ENCODE results near the gene MXI1.

MXI1 gene

DNA sequence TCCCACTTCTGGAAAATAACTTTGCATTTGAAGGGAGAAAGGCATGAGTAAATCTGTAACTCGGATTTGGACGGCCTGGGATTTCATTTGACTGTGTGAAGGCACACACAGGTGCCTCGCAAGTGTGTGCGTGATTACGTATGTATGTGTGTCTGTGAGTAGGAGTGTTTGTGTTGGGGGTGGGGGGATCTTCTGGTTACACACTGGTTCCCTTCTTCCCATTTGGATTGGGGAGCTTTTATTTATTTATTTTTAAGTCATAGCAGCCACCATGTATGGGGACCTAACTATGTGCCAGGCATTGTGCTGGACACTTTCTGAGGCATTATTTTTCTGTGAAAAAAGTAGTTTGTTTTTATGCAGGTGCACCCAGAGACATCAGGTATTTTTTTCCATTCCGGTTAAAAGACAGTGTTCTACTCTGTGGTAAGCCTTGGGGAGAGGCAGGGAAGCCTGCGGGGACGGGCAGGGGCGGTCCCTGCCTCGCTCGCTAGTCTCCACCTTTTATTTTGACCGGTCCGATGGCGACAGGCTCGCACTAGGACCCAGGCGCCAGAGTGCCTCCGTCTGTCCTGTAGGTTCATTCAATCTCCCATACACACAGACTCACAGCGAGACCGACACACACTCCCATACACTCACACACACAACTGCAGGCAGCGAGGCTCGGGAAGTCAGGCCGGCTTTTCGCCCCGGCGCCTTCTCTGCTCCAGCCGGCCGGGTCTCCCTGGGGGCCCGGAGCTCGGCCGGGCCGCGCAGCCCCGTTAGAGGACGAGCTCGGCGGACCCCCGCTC, at the start of gene MXI1:
MXI1 (plus strand) TSS at position 595 of the 794 bp plus-strand sequence. CDS start 204 bp downstream, outside the sequence.
- DNase-seq (ENCODE audit: low read depth), result no peak

DNA sequence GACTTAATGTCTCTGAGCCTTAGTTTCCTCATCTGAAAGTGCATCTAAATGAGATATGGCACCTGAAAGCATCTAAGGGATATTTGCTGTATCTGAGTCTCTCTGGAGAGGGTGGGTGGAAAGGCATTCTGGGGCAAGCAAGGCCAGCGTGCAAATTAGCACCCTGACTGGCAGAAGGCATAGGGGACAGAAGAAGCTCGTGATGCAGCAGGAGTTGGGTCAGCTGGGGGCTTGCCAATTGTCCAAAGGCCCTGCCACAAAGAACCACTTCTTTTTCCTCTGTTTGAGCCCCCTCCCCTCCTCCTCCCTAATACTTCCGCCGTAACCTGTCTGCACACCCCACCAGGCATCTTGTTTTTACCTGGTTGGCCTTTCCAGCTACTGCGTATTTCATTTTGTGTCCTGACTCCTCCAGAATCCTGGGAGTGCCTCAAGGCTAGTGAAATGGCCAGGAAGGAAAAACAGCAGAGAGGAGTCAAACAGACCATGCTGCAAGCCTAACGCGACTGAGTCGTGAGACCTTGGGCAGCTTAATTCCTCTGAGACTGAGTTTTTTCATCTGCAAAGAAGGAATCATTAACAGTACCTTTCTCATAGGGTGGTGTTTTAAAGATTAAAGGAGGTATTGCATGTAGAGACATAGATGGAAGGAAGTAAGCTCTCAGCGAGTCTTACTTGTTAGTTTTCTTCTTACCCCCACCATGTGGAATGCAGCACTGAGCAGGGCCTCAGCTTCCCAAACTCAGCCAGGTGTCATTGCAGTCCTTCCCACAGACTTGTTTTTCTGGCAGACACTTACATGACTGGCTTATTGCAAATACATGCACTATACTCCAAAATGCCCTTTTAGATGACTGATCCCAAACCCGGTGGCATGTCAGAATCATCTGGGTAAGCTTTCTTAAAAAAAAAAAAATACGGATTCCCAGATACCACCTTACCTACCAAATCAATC, 49.1 kb upstream of the MXI1 start:
- DNase-seq (ENCODE audit: low read depth), result no peak

DNA sequence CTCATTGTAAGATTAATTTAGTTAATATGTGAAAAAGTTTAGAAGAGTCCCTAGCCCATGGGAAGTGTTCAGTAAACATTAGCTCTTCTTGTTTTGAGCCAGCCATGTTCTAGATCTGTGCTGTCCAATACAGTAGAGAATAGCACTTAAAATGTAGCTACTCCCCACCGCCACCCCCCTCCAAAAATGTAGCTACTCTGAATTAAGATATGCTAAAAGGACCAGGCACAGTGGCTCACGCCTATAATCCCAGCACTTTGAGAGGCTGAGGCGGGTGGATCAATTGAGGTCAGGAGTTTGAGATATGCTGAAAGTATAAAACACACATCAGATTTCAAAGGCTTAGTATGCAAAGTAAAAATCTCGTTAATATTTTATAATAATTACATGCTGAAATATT, 47.3 kb upstream of the MXI1 start:
- DNase-seq (ENCODE audit: low read depth), result no peak

DNA sequence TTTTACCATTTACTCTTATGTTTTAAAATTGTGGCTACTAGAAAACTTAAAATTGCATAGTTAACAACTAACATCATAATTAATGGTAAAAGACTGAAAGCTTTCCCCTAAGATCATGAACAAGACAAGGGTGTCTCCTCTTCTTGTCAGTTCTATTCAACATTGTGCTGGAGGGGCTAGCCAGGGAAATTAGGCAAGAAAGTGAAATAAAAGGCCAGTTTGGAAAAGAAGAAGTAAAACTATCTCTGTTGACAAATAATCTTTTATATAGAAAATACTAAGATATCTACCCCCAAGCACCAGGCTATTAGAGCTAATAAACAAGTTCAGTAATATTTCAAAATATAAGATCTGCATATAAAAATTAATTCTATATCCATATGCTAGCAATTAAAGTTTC, 46.9 kb upstream of the MXI1 start:
- no peak for DNase-seq (ENCODE audit: low read depth)

- DNase-seq (ENCODE audit: low read depth), result no peak
Measured at GRCh38 chr10:110162741-110163145, 44.7 kb upstream of the MXI1 start.

DNA sequence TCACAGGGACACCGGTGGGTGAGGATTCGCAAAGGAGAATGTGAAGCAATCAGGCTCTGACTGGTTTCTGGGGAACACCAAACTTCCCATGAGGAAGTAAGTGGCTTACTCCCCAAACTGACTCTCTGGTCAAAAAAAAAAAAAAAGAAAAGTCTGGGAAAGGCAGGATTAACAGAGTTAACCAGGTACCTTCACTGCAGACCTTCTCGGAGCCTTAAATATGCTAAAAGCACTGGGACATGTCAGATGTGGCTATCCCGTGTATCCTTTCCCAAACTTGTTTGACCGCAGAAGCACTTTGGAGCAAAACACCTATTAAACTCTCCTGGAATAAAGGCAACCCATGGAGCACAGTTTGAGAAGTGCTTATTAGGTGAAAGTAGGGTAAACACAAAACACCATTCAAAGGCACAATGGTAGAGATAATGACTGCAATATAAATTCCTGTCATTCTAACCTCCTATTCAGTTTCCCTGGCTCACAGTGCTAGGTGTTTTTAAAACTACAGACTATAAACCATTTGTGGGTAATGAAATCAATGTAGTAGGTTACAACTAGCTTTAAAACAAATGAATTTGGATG, 44.1 kb upstream of the MXI1 start:
- DNase-seq (ENCODE audit: low read depth), result no peak

- no peak for DNase-seq (ENCODE audit: low read depth)
Measured at GRCh38 chr10:110163841-110164240, 43.6 kb upstream of the MXI1 start.

- no peak for DNase-seq (ENCODE audit: low read depth)
Measured at GRCh38 chr10:110165239-110165638, 42.2 kb upstream of the MXI1 start.

- DNase-seq (ENCODE audit: low read depth), result no peak
Measured at GRCh38 chr10:110167149-110167548, 40.3 kb upstream of the MXI1 start.

- DNase-seq (ENCODE audit: low read depth), result no peak
Measured at GRCh38 chr10:110168601-110169481, 38.6 kb upstream of the MXI1 start.

DNA sequence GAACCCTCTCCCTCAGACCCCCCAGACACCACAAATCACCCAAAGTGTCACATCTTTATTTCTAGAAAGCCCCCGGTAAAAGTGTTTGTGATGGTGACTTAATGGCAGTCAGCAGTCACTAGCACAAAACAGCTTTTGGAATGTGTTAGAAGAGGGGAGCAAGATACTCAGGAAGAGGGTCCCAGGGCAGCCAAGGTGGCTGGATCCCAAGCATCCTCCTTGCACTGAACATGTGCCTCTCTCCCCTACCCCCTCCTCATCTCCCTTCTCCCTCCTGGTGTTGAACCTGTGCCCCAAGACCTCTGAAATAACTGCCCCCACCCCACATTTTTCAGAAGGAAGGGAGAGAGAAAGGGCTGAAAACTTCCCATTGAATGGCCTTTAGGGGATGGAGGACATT, 37.8 kb upstream of the MXI1 start:
- DNase-seq (ENCODE audit: low read depth), result no peak

GRCh38 chr10:110170142-110170971, 37.0 kb upstream of the MXI1 start:
- DNase-seq (ENCODE audit: low read depth), result no peak

DNA sequence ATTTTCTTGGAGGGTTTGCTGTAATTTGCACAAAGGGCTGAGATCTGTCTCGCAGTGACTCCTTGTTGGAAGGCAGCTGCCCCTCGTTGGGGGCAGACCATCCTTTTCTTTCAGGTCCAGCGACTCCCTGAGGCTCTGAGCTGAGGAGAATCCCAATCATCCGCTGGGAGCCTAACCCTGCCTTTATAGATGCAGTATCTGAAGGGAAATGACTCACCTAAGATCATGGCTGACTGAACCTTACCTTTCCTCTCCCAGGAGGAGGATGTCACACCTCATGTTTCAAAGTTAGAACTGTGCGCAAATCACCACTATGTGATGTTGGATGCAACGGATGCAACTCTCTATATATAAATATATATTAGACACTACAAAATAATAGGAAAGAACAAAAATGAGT, 36.4 kb upstream of the MXI1 start:
- DNase-seq (ENCODE audit: low read depth), result no peak

- no peak for DNase-seq (ENCODE audit: low read depth)
Measured at GRCh38 chr10:110172155-110172554, 35.2 kb upstream of the MXI1 start.

GRCh38 chr10:110174201-110174600, 33.2 kb upstream of the MXI1 start:
- DNase-seq (ENCODE audit: low read depth), result no peak

- DNase-seq (ENCODE audit: low read depth), result no peak
Measured at GRCh38 chr10:110174816-110175215, 32.6 kb upstream of the MXI1 start.

DNA sequence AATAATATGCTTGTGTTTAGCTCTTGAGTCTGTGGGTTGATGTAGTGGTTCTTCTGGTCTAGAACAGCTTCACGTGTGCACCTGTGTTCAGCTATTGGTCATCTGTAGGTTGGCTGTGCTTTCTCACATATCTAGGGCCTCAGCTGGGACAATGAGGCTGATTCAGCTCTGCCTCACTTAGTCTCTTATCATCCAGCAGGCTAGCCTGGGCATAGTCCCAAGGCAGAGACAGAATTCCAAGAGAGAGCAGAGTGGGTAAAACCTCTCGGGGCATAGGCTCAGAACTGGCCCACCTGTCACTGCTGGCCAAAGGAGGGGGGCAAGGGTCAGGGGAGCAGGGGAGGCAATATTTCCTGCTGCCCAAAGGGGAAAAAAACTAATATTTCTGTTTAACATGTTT, 32.0 kb upstream of the MXI1 start:
- DNase-seq (ENCODE audit: low read depth), result no peak

DNA sequence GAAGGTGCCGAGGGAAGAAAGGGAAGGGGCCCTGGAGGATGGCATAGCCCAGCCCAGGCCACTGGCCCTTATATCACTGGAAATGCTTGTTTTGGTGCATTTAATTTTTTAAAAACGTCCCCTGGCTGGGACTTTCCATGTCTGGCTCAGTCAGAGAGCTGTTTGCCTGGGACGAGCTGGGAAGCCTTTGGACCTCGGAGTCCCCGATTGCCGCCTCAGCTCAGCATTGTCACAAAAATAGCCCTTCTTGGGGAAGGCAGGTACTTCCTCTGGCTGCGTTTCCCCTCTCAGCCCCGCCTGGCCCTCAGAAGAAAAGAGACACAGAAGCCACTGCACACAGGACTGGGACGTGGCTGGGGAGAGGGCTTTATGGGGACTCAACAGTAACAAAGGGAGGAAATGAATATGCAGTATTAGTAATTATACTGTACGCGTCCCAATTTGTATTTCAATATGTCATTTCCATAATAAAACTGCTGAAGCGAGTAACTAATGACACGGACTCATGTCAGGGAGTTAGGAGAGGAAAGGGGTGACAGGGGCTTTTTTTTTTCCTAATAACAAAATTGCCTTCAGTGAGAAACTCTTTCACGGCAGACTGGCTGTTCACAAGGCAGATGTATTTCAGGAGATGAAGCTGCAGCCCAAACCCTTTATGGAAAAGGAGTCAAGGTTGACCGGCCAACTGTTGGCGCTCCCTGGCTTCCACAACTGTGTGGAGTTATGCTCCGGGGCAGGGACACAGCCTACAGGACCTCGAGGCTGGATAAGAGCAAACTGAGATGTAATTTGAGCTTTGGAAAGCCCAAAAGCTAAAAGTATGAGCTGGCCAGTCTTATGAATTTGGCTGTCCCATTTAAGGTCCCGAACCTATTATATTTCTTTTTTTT, 31.0 kb upstream of the MXI1 start:
- no peak for DNase-seq (ENCODE audit: low read depth)

DNA sequence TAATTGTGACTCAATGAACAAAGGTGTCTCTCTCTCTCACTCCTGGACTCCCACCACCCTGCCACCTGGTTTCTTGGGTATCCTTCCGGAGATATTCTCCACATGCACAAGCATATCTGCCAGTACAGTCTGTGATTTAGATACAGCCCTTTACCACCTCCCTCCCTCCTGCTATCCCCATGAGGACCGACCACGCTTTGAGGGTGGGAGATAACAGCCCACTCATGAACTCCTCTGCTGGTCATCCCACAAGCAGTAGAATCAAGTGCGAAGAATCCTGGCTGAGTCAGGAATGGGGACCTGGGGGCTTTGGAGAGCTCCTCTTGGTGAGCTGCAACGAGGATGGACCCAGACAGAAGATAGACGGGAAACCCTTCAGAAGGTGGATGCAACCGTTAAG, 28.2 kb upstream of the MXI1 start:
- DNase-seq (ENCODE audit: low read depth), result no peak

DNA sequence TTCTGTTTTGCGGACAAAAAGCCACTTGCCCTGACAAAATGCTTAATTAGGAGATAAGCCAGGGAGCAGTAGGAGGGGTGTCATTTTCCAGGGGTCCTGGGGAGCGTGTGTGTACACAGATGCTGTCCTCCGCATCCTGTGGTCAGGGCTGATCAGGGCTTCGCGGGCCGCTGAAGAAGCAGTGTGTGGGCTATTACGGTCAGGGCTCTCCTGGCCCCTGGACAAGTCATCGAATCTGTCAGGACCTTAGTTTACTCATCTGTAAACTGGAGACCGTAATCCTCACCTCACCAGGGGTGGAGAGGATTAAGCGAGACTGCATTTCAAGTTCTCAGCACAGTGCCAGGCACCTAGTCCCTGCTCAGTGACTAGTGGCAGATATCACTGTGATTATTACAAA, 26.0 kb upstream of the MXI1 start:
- DNase-seq (ENCODE audit: low read depth), result no peak

All from activated T-cell treated with anti-CD3 and anti-CD28 coated beads for 24 hours (primary cell).